ENCODE measurements around the gene ATG7. TPM values are rescaled to one million over a fixed set of nuclear protein-coding genes. Genes with fewer than 3 reads are reported as not detected.
A peak's percentile ranks its signal among the peaks of the same experiment; 100 is the strongest.

Gene ATG7
- total RNA-seq, 1 experiment from 2014 or later = 36.0 TPM

- ATAC-seq (no peak), DNase-seq (ENCODE audit: low read depth, low spot score) (no peak)
- Histone ChIP-seq H3K4me3 (ENCODE audit: low read depth in 2 of 2, low read length in 2 of 2) (no peak overlapping the region), H3K4me1 (ENCODE audit: control insufficient read depth, insufficient read depth, low read length) (peaks cover 27% of the 10 kb centered on the region), H3K27ac (ENCODE audit: low read length) (peak overlapping the region; percentile 51), H3K9me3 (ENCODE audit: control insufficient read depth, insufficient read depth, low read depth, low read length) (no peaks in the 10 kb centered on the region), H3K27me3 (ENCODE audit: control insufficient read depth, insufficient read depth, low read length) (no peaks in the 10 kb centered on the region), H3K36me3 (ENCODE audit: control insufficient read depth, insufficient read depth, low read length) (no peaks in the 10 kb centered on the region)
- BruUV-seq (replicated peaks) = no TSS peak
- POLR2A ChIA-PET = no interaction called here
- TF ChIP-seq POLR2AphosphoS5 (IDR thresholded peaks at IDR 0.05; ENCODE audit: low read depth, low read length) (no peak), CTCF (IDR thresholded peaks at IDR 0.05) (no peak), SIN3A (IDR thresholded peaks at IDR 0.05; ENCODE audit: borderline replicate concordance, insufficient read depth, low read depth, low read length) (no peak), TCF7L2 (IDR thresholded peaks at IDR 0.05; ENCODE audit: low read depth, low read length) (no peak)
- TF ChIP-seq, protein P1, sequence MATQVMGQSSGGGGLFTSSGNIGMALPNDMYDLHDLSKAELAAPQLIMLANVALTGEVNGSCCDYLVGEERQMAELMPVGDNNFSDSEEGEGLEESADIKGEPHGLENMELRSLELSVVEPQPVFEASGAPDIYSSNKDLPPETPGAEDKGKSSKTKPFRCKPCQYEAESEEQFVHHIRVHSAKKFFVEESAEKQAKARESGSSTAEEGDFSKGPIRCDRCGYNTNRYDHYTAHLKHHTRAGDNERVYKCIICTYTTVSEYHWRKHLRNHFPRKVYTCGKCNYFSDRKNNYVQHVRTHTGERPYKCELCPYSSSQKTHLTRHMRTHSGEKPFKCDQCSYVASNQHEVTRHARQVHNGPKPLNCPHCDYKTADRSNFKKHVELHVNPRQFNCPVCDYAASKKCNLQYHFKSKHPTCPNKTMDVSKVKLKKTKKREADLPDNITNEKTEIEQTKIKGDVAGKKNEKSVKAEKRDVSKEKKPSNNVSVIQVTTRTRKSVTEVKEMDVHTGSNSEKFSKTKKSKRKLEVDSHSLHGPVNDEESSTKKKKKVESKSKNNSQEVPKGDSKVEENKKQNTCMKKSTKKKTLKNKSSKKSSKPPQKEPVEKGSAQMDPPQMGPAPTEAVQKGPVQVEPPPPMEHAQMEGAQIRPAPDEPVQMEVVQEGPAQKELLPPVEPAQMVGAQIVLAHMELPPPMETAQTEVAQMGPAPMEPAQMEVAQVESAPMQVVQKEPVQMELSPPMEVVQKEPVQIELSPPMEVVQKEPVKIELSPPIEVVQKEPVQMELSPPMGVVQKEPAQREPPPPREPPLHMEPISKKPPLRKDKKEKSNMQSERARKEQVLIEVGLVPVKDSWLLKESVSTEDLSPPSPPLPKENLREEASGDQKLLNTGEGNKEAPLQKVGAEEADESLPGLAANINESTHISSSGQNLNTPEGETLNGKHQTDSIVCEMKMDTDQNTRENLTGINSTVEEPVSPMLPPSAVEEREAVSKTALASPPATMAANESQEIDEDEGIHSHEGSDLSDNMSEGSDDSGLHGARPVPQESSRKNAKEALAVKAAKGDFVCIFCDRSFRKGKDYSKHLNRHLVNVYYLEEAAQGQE (IDR thresholded peaks at IDR 0.05; ENCODE audit: insufficient read depth in 1 of 2, low read depth in 2 of 2, low read length in 1 of 2) = no peak
- CTCF ChIA-PET = no interaction called here
- intact Hi-C loops (cut with micrococcal nuclease; ENCODE audit: unreplicated experiment) (no loop called here), in situ Hi-C loops (cut with HindIII; ENCODE audit: low pct_unique_long_range_greater_than_20kb, low sequenced_read_pairs) (no loop called here)
Observed at GRCh38 chr3:11291808-11292207, 19.6 kb downstream of the ATG7 start.

GRCh38 chr3:11297126-11297525, 24.9 kb downstream of the ATG7 start:
- in situ Hi-C loops (cut with HindIII; ENCODE audit: low pct_unique_long_range_greater_than_20kb, low sequenced_read_pairs) (no loop called here), intact Hi-C loops (cut with micrococcal nuclease; ENCODE audit: unreplicated experiment) (no loop called here)
- ChIA-PET CTCF (no interaction called here), POLR2A (no interaction called here)
- no peaks in the 10 kb centered on the region for H3K4me1 ChIP-seq (ENCODE audit: control insufficient read depth, insufficient read depth, low read length)
- H3K36me3 ChIP-seq (ENCODE audit: control insufficient read depth, insufficient read depth, low read length) = peaks cover 6% of the 10 kb centered on the region
- DNase-seq (ENCODE audit: low read depth, low spot score) (no peak), ATAC-seq (no peak)
- no TSS peak for BruUV-seq (replicated peaks)
- H3K27me3 ChIP-seq (ENCODE audit: control insufficient read depth, insufficient read depth, low read length) = no peaks in the 10 kb centered on the region
- TF ChIP-seq SIN3A (IDR thresholded peaks at IDR 0.05; ENCODE audit: borderline replicate concordance, insufficient read depth, low read depth, low read length) = no peak
- TF ChIP-seq TCF7L2 (IDR thresholded peaks at IDR 0.05; ENCODE audit: low read depth, low read length) = no peak
- TF ChIP-seq POLR2AphosphoS5 (IDR thresholded peaks at IDR 0.05; ENCODE audit: low read depth, low read length) = no peak
- TF ChIP-seq, protein P1 (IDR thresholded peaks at IDR 0.05; ENCODE audit: insufficient read depth in 1 of 2, low read depth in 2 of 2, low read length in 1 of 2) = no peak
- TF ChIP-seq CTCF (IDR thresholded peaks at IDR 0.05) = no peak
- H3K27ac ChIP-seq (ENCODE audit: low read length) = no peak overlapping the region
- H3K4me3 ChIP-seq (ENCODE audit: low read depth in 2 of 2, low read length in 2 of 2) = no peak overlapping the region
- H3K9me3 ChIP-seq (ENCODE audit: control insufficient read depth, insufficient read depth, low read depth, low read length) = no peaks in the 10 kb centered on the region
